ENCODE data around the gene HOXC10.
A peak's percentile ranks its signal among the peaks of the same experiment; 100 is the strongest.

HOXC10 gene

GRCh38 chr12:53977596-53978445 lies 7.1 kb upstream of the HOXC10 start:
- DNase-seq = no peak

GRCh38 chr12:53978477-53979356 lies 6.2 kb upstream of the HOXC10 start:
- DNase-seq = no peak

- no peak for DNase-seq
Measured at GRCh38 chr12:53980104-53980801, 4.7 kb upstream of the HOXC10 start.

GRCh38 chr12:53980802-53981496 lies 4.0 kb upstream of the HOXC10 start:
- DNase-seq = no peak

- DNase-seq = peak in 1 of 6 experiments; percentile 13
Measured at GRCh38 chr12:53981634-53982565, 3.0 kb upstream of the HOXC10 start.

- DNase-seq = peak in 1 of 6 experiments; percentile 39
Measured at GRCh38 chr12:53982648-53983567, 2.0 kb upstream of the HOXC10 start.

- peak in 1 of 6 experiments; percentile 39 for DNase-seq
Measured at GRCh38 chr12:53983568-53983949, 1.4 kb upstream of the HOXC10 start.

GRCh38 chr12:53983950-53984572 lies 885 bp upstream of the HOXC10 start:
- DNase-seq = peak in 1 of 6 experiments; percentile 30

GRCh38 chr12:53985692-53985993 lies 697 bp downstream of the HOXC10 start:
- no peak for DNase-seq

GRCh38 chr12:53985994-53986685 lies 1.2 kb downstream of the HOXC10 start:
- DNase-seq = peak in 1 of 6 experiments; percentile 49

- no peak for DNase-seq
Measured at GRCh38 chr12:53986686-53987483, 1.9 kb downstream of the HOXC10 start.

GRCh38 chr12:53987787-53988230 lies 2.9 kb downstream of the HOXC10 start:
- no peak for DNase-seq

GRCh38 chr12:53988541-53989226 lies 3.7 kb downstream of the HOXC10 start:
- no peak for DNase-seq

GRCh38 chr12:53989227-53990113 lies 4.5 kb downstream of the HOXC10 start:
- DNase-seq = peak in 1 of 6 experiments; percentile 35

- no peak for DNase-seq
Measured at GRCh38 chr12:53990311-53991076, 5.5 kb downstream of the HOXC10 start.

GRCh38 chr12:53991077-53991460 lies 6.1 kb downstream of the HOXC10 start:
- no peak for DNase-seq
